ENCODE measurements around the gene SVIP.

DNA sequence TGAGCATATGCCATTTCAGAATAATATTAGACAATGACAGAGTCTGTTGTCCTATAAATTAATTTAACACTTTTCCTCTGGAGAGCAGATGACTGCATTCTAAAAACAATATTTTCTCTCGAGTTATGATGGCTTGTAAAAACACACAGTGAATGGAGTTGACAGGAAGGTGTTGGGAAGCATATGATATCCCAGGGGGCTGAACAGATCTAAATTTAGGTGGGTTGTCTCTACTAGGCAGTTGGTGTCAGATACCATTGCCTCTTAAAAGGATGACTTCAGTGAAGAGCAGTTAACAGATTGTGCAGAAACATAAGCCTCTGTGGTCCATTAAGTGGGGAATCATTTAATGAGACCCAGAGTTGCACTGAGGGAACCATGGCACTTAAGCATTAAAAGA, 30.7 kb downstream of the SVIP start:
- TF ChIP-seq CTCF (IDR thresholded peaks at IDR 0.05; ENCODE audit: insufficient read depth, low read depth, low read length) (no peak), EZH2 (IDR thresholded peaks at IDR 0.05; ENCODE audit: insufficient read depth, low read length) (no peak)
